Activated naive CD4-positive, alpha-beta T cell treated with anti-CD3 and anti-CD28 coated beads, Interleukin-2, amount 50 U/mL, for 16 hours (primary cell): Measurements from ENCODE around the gene CYP27C1.
"Not testable (repeated sequence)": the region's sequence is repeated elsewhere in the genome, so short reads cannot be mapped to it uniquely, and the experiment has no call there.

Experiments used
- DNase-seq: peaks from one replicate; pipeline ENCODE4 v3.0.0-alpha.2; 2020

CYP27C1 gene

DNA sequence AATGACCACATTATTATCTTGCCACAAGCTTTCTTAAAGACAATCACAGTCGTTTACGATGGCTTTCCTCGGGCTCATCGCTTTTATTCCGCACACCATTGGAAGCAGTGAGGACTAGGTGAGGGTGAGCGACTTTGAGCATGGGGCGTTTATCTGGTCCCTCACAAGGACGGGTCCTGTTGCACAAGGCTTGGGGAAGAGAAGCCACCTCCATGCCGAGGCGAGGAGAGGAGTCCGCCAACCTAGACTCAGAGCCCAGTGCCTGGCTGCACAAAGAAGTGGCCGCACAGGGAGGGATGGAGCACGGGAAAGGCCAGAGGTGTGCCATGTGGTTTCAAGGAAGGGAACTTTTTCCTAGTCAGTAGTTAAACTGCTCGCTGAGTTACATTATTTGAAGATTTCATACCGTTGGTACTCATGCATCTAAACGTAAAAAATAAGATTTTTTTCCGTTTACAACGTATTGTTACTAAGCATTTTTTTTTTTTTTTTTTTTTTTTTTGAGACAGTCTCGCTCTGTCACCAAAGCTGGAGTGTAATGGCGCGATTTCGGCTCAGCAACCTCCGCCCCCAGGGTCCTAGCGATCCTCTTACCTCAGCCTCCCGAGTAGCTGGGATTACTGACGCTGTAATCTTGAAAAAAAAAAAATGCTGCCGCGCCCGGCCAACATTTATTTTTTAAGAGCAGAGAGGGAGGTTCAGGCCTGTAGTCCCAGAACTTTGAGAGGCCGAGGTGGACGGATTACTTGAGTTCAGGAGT lies 849 bp upstream of the CYP27C1 start:
- no peak for DNase-seq

DNA sequence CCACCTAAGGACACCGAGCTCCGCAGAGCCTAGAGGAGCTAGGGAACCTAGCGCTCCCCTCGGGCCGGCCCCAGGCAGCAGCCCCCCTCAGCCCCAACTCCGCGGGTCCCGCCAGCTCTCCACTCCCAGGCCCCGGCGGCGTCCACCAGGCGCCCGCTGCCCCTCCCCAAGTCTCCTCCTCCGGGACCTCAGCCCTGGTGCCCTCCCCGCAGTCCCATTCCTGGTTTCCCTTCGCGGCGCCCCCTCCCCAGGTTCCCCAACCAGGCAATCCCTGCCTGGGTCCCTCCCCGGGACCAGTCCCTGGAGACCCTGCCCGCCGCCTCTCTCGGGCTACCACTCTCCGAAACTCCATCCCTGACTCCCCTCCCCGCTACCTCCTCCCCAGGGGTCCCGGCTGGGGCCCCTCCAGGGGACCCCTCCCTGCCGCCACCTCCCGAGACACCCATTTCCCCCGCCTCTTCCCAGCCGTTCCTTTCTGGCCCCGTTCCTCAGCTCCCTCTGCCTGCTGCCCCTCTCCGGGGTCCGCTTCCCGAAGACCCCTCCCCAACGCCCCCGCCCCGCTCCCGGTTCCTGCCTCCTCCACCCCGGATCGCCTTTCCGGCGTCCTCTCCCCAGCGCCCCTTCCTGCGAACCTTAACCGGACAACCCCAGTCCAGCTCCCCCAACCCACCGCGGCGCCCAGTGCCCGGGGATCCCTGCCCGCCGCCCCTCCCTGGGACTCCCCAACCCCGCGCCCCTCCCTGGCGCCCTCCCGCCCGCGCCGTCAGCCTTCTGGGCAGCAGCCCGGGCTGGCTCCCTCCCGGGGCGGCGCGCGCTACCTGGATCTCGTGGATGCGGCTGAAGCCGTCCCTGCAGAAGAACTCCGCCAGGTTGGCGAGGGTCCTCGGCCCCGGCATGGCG lies 678 bp downstream of the CYP27C1 start:
- no peak for DNase-seq

DNA sequence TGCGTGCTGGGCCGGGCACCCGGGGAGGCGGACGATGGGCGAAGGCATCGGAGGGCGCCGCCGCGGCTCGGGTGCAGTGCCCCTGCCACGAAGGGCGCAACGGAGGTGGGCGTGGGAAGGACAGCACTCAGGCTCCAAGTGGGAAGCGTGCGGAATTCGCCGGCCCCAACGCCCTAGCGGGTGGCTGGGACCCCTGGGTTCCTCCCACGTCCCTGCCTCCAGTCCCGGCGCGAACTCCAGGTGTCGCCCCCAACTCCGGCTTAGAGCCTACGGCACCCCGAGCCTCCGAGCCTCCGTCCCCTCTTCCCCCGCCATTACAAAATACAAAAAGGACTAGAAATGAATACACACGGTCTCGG lies 1.3 kb downstream of the CYP27C1 start:
- no peak for DNase-seq

DNA sequence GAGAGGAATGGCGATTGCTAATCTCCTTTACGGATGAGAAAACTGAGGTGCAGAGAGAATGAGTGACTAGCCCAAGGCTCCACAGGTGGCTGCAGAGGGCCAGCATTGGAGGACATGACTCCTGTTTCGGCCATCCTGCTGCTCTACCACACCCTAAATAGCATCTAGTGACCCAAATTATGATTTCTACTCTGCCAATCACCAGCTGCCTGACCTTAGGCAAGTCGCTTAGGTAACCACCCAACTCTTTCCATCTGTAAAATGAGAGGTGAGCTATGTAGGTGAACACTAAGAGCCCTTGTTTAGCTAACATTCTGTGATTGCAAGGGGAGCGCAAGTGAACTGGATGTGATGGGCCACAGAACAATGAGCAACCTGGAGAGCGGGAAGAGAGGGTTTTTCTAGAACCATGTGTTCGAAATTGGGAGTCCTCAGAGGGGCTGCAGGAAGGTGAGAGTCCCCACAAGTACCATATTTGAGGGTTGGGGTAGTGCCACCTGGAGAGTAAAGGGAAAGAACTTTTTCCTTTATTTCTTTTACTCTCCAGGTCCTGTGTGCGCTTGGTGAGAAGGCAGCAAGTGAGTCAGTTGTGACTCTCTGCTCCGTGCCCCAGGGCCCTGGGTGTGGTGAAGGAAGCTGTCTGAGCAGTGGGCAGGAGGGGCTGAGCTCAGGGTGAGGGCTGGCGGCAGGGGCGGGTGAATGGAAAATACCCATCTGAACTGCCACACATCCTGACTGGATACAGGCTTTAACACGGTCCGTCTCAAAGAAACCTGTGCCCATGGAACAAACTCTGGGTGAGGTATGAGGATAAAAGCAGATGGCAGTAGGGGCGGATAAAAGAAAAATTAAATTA lies 2.4 kb downstream of the CYP27C1 start:
- DNase-seq, result no peak

DNA sequence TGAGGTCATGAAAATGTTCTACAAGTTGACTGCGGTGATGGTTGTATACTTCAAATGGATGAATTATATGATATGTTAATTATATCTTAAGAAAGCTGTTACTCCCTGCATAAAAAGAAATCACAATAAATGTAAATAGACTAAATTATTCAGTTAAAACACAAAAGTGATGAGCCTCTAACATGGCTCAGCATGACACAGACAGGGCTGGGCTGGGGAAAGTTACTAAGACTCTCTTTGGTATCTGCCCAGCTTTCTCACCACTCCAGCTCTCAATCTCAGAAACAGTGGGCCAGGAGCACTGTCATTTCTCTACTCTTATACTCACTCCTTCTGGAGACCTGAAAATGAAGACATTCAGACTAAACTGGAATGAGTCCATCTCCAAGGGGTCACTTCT lies 3.5 kb downstream of the CYP27C1 start:
- no peak for DNase-seq

DNA sequence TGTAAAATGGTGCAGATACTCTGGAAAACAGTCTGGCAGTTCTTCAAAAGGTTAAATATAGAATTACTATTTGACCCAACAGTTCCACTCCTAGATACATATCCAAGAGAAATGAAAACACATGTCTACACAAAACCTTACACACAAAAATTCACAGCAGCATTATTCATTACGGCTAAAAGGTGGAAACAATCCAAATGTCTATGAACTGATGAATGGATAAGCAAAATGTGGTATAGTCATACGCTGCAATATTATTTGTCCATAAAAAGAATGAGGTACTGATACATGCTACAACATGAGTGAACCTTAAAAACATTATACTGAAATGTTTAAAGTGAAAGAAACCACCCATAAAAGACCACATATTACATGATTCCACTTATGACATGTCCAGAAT lies 4.0 kb downstream of the CYP27C1 start:
- no peak for DNase-seq

DNA sequence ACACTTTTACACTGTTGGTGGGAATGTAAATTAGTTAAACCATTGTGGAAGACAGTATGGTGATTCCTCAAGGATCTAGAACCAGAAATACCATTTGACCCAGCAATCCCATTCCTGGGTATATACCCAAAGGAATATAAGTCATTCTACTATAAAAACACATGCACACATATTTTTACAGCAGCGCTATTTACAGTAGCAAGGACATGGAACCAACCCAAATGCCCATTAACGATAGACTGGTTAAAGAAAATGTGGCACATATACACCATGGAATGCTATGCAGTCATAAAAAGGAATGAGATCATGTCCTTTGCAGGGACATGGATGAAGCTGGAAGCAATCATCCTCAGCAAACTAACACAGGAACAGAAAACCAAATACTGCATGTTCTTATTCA lies 5.9 kb downstream of the CYP27C1 start:
- DNase-seq, result not testable (repeated sequence)

DNA sequence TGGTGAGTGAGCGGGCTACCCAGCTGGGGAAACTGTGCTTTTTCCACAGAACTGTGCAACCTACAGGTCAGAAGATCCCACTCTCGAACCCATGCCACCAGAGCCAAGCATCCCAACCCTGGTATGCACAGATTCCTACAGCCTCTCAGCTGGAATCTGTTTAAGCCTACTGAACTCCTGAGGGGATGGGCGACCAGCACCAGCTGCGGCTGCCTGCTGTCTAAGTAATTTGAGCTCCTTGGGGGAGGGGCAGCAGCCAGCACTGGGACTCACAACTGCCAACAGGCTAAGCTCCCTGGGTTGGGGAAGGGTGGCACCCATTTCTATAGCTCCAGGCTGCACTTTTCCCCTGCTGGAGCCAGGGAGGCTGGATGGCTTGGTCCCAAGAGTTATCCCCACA lies 11.8 kb downstream of the CYP27C1 start:
- DNase-seq, result no peak

DNA sequence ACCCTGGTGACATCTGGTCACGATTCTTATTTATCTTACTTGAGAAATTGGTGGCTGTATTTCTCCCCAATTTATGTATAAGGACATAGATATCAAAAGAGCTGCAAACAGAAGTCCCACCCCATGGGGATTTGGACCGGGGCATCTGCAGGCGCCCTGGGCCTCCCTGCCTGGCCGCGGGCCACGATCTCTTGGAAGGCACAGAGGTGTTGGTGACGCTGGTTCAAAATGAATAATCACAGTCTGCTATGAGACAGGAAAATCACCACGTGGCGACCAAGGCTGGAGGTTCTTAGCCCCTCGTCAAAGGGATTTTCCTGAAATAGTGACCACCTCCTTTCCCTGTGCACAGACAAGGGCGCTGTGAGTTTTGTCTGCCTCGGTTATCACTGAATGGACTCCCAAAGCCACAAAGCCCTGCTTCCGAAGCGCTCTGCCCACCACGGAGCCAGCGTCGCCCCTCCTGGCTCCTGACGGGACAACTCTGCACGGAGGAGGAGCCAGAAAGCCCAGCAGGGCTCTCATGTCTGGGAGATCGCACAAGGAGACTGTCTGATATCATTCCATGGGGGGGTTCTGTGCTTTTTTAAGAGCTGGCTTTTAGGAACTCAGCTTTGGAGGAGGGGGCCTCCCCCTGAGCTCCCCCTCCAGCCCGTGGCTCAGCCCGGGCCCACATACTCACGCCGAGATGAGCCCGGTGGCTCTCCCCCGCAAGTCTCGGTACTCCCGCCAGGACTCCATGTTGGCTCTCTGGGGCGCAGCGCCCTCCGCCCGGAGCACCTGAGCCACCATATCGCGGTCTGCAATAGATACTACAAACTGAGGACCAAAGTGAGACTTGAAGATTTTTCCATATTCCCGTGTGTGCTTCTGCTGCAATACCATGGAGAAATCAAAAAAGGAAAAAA lies 14.6 kb downstream of the CYP27C1 start:
- DNase-seq, result no peak

DNA sequence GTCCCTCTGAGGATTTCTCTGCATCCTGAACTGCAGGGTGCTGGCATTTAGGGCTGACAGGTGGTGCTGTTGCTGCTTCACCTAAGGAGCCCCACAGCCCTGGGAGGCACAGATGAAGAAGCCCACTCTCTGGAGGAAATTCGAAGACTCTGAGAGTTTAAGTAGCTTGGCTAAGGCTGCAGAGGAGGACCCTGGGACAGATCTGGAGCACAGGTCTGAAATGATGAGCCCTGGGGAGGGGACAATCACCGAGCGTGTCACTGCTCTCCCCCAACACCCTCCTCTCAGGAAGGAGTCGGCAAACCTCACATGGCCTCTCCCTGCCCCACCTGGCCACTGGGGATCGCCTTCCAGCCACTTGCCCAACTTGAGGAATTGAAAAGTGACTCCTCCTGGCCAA lies 18.6 kb downstream of the CYP27C1 start:
- no peak for DNase-seq

DNA sequence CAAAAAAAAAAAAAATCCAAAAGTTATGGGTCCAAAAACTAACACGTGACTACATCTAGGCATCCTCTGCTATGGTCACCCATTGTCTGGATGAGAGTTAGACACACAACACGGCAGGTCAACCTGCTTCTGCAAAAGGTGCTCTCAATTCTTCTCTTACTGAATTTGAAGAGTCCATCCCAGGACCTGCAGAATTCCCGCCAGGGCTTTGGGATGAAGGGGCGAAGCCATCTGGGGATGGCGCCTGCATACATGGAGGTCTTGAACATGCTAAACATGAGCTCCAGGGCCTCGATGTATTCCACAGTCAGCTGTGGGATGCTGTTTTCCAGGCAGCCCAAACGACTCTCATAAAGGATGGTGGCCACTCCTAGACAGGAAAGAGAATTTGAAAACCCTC lies 19.1 kb downstream of the CYP27C1 start:
- DNase-seq, result no peak

DNA sequence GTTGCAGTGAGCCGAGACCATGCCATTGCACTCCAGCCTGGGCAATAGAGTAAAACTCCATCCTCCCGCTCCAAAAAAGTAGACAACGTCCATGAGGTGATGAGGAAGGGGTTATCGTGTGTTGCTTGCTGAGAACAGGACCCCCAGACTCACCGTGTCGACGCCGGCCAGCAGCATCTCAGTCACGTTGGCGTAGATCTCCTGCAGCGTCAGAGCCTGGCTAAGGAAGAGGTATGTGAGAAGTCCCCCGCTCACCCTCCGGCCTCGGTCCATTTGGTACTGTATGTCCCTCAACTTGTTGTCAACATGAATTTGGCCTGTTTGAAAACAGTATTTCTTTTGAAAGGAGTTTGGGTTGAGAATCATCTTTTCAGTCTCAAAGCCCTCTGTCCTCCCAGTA lies 20.9 kb downstream of the CYP27C1 start:
- DNase-seq, result no peak

DNA sequence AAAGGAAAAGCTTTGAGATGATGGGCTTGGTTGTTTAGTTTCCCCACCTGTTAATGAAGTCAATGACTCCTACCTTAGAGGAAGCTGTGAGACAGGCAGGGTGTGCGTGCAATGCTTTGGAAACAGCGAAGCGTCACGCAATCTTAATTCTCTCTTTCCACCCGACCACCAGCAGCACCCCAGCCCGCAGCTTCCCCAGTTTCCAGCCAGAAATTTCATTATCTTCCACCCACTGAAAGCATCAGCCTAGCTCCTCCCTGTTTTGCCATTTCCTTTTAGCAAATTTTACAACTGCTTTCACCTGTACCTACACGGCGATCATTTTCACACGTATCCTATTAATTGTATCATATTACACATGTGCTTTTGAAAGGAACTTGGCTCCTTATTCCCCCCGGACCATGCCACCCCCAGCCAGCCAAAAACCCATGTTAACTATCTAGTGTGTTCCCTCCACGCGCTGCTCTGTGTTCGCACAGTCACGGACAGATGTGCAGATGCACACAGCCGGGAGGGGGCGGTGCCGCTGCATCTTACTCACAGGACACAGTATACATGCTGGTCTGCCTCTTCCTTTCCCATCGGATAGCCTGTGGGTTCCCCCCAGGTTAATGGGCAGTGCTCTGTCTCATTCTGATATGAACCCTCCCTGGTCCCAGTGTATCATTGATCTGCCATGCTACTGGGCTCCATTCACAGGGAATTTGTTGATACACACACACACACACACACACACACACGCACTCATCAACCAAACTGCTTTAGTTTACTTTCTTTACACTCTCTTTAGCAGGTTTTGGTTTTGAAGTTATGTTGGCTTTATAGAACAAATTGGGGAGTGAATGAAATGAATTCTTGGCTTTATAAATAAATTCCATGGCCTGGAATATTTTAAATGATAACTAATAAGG lies 22.4 kb downstream of the CYP27C1 start:
- DNase-seq, result peak; percentile 67

DNA sequence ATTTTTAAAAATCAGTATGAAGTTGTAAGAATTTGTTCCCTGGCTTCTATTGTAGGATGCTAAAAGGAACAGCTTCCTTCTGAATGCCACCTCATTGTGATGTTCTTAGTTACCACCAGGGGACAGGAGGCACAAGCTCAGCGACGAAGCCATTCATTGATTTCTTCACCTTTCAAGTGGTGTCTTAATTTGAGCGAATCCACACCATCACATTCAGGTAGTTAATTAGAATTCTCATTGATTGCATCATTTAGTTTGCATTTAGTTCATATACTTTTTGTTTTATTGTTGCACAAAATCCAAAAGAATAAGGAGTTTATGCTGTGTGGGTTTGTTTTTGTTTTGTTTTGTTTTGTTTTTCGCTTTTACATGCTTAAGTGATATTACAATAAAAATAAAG lies 23.1 kb downstream of the CYP27C1 start:
- DNase-seq, result no peak

DNA sequence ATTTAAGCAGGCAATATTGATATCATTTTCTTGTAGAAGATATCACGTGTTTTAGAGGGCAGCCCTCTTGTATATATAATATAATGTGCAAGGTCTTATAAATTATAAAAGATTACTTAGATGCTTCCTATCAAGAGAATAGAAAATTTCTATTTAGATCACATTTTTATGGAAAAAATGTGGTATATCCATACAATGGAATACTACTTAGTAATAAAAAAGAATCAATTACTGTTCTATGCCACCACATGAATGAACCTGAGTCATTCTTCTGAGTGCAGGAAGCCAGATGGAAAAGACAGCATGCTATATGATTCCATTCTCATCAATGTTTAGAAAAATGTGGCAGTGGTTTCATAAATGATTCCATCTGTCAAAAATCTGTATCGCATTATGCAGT lies 23.6 kb downstream of the CYP27C1 start:
- no peak for DNase-seq

DNA sequence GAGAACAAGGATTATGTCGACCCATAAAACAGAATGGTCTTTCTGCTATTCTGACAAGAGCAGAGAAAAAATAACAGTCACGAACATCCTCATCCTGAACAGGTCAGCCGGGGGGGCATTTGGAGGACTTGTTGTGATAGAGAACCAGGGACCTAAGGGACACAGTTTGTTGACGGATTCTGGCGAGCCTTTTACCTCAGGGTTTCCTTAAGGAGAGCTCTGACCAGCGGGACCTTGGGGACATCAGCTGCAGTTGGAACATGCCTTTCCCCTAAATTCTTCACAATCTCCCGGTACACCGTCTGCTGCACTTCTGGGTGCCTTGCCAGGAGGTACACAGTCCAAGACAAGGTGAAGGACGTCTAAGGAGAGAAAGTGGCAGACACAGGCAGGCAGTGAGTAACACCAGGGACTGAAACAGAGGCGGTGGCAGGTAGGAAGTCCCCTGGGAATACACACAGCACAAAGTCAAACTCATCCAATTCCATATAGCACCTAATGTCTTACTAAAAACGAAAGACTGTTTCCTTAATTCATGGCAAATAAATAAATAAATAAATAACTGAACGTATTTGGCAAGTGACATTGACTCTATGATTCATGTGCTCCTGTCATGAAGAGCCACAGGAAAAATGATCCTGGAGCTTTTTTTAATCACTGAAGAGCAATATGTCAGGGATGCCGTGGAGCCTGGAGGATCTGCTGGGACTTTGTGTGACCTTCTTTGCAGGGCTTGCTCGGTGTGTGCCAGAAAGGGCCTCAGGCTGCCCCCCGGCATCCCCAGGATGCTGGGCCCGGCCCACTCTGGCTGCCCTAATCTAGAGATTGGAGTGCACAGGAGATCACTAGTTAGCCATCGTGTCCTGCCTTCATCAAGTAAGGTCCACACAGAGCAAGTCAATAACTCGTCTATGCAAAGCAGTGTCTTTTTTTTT lies 24.7 kb downstream of the CYP27C1 start:
- DNase-seq, result no peak

DNA sequence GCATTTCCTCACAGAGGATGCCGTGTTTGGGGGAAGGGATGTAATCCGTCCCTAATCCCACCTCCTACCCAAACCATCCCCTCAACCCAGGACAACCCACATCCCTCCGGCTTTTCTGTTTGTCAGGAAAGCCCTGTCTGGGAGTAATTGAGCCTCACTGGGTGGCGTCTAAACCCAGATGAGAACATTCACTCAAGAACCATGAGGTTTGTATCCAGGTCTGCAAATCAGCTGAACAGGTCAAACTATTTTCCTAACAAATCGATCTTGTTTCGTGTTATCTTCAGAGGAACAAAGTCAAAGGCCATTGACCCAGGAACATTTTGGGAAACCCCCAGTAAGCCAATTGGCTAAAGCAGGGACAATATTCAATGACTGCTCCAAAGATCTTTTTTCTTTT lies 25.7 kb downstream of the CYP27C1 start:
- DNase-seq, result no peak

DNA sequence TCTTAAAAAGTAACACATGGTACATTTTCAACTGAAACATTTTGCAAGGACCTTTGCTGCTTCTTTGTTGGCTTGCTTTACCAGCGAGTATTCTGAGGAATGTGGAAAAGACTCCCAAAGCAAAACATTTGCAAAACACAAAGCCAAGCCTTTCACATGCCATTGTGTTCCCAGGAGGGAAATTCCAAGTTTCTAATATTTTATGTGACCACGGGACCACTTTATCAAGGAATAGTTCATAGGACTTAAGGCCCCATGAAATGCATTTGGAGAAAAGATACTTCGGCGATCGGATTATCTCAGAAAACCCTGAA lies 26.2 kb downstream of the CYP27C1 start:
- DNase-seq, result no peak

DNA sequence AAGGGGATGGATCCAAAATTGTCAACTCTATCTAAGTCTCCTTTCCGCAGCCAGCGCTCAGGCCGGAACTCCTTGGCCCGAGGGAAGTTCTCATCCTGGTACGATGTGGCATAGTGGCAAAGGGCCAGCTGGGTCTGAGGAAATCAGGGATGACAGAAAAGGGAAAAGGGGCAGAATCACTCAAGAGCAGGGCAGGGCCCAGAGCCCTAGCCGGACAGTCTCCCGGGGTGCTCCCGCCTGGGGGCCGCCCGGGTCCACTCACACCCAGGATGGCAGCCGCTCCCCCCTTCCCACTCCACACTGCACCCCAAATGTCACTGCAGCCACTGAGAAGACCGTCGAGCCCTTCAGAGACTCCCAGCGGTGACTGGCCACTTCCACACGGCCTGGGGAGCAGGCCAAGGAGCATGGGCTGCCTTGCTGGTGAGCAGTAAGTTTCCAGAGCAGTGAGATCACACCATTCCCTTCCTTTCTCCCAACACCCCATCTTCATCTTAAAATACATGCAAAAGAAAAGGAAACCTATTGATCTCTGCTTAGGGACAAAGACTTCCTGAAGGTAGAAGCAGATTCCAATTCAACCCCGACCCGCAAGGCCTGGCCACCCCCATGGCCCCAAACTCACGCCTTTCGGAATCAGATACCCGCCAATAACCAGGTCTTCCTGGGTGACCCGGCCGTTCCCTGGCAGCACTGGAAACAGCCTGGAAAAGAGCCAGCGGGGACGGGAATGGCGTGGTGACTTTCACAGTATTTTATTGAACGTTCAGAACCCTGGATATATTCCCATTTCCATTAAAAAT lies 26.7 kb downstream of the CYP27C1 start:
- DNase-seq, result no peak
